Motor neuron (in vitro differentiated cells): ENCODE measurements around the gene MTMR3. TPM values are rescaled to one million over a fixed set of nuclear protein-coding genes. Genes with fewer than 3 reads are reported as not detected.

Source experiments
- ATAC-seq, 8 experiments: fragments of 200-7000 bp; cut with Tn5 transposase; replicated peaks in 6 of 8; 2 replicates each; pipeline ENCODE4 v1.8.0; 2021; ENCODE audit warnings: mild to moderate bottlenecking in 8 of 8, moderate library complexity in 8 of 8
- H3K27ac ChIP-seq, 2 donors: fragments of 250-450 bp; sonication (Bioruptor Pico); 2 replicates each; pipeline ENCODE4 v1.9.0; 2021; ENCODE audit warnings: antibody characterized with exemption in 2 of 2, mild to moderate bottlenecking in 2 of 2, moderate library complexity in 1 of 2
- H3K4me1 ChIP-seq, 2 donors: fragments of 250-450 bp; sonication (Bioruptor Pico); replicated peaks in 1 of 2; 2 replicates each; pipeline ENCODE4 v1.6.1; 2021; ENCODE audit warnings: antibody characterized with exemption in 2 of 2, mild to moderate bottlenecking in 2 of 2, moderate library complexity in 1 of 2
- H3K4me3 ChIP-seq, 5 donors: fragments of 250-450 bp; sonication (Bioruptor Pico); 2 replicates each; pipeline ENCODE4 v1.9.0; 2021; ENCODE audit warnings: antibody characterized with exemption in 5 of 5, mild to moderate bottlenecking in 5 of 5, moderate library complexity in 4 of 5
- WGBS, 10 experiments: fragments of 450-650 bp; shearing (Covaris generic); methylation state at CpG; one replicate each; pipeline ENCODE4 v1.0.0; 2022; 5-methylcytosine and 5-hydroxymethylcytosine counted together
- in situ Hi-C, 9 experiments: fragments of 400-800 bp; cut with MboI; loops; one replicate each; pipeline ENCODE4 v1.15.0; 2021; ENCODE audit warnings: low sequenced_read_pairs in 9 of 9, low pct_unique_long_range_greater_than_20kb in 2 of 9; ENCODE audit not compliant: unreplicated experiment in 9 of 9
- total RNA-seq, 8 experiments: library from RNA; unstranded; fragments of 300-600 nt; gene quantifications; 2 replicates each; pipeline versions ENCODE4 v1.2.3 to v1.2.4, GENCODE V29; 2022

MTMR3 gene
- total RNA-seq, 8 experiments from 2014 or later = 16.9 to 50.3 (median 21.6) TPM

GRCh38 chr22:29872989-29873388 is 10.0 kb upstream of the MTMR3 start:
- H3K27ac ChIP-seq = no peak overlapping the region
- no peak overlapping the region for H3K4me3 ChIP-seq
- H3K4me1 ChIP-seq = peaks cover 19 to 21% of the 10 kb centered on the region in 2 donors
- ATAC-seq = no peak
- in situ Hi-C loops = no loop called here
- WGBS, 10 experiments = 70 to 100% (median 88%) methylated on average over 1 to 5 of the region's 5 CpGs; no CpG with 5 or more reads in 3 of the 10 experiments

GRCh38 chr22:29873943-29874342 is 9.0 kb upstream of the MTMR3 start:
- no peak overlapping the region for H3K27ac ChIP-seq
- in situ Hi-C loops = no loop called here
- no peak overlapping the region for H3K4me3 ChIP-seq
- H3K4me1 ChIP-seq = peaks cover 19 to 21% of the 10 kb centered on the region in 2 donors
- ATAC-seq = peak in 1 of 8 experiments; percentile 94
- 0 to 100% (median 74%) methylated on average over 1 to 2 of the region's 2 CpGs; no CpG with 5 or more reads in 2 of the 10 experiments for WGBS, 10 experiments

GRCh38 chr22:29877620-29878019 is 5.4 kb upstream of the MTMR3 start:
- no peak for ATAC-seq
- H3K27ac ChIP-seq = no peak overlapping the region
- 75 to 100% (median 100%) methylated on average over 1 of the region's 2 CpGs; no CpG with 5 or more reads in 5 of the 10 experiments for WGBS, 10 experiments
- in situ Hi-C loops = no loop called here
- peaks cover 1 to 2% of the 10 kb centered on the region in 2 donors for H3K4me1 ChIP-seq
- H3K4me3 ChIP-seq = no peak overlapping the region

GRCh38 chr22:29879753-29880152 is 3.2 kb upstream of the MTMR3 start:
- ATAC-seq = no peak
- 86 to 100% (median 90%) methylated on average over 1 to 5 of the region's 5 CpGs; no CpG with 5 or more reads in 3 of the 10 experiments for WGBS, 10 experiments
- in situ Hi-C loops = no loop called here
- Histone ChIP-seq H3K4me1 (peaks cover 2 to 3% of the 10 kb centered on the region in 2 donors), H3K4me3 (no peak overlapping the region), H3K27ac (no peak overlapping the region)

- in situ Hi-C loops = no loop called here
- WGBS, 10 experiments = 0% methylated on average over 1 to 3 of the region's 5 CpGs; no CpG with 5 or more reads in 7 of the 10 experiments
- H3K27ac ChIP-seq = no peak overlapping the region
- peaks cover 14 to 26% of the 10 kb centered on the region in 2 donors for H3K4me1 ChIP-seq
- peak overlapping the region; percentile 82 to 95 (median 89) for H3K4me3 ChIP-seq
- peak in 1 of 8 experiments; percentile 77 for ATAC-seq
Measured at GRCh38 chr22:29882716-29883044, 294 bp upstream of the MTMR3 start.

GRCh38 chr22:29883775-29884097 is 762 bp downstream of the MTMR3 start:
- peaks cover 14 to 26% of the 10 kb centered on the region in 2 donors for H3K4me1 ChIP-seq
- 0 to 36% (median 3%) methylated on average over 1 to 6 of the region's 14 CpGs; no CpG with 5 or more reads in 3 of the 10 experiments for WGBS, 10 experiments
- peak overlapping the region; percentile 97 to 98 for H3K27ac ChIP-seq
- ATAC-seq = no peak
- in situ Hi-C loops = no loop called here
- peak overlapping the region; percentile 82 to 95 (median 89) for H3K4me3 ChIP-seq

GRCh38 chr22:29885610-29886009 is 2.6 kb downstream of the MTMR3 start:
- in situ Hi-C loops = no loop called here
- Histone ChIP-seq H3K27ac (no peak overlapping the region), H3K4me1 (peaks cover 14 to 26% of the 10 kb centered on the region in 2 donors), H3K4me3 (no peak overlapping the region)
- no peak for ATAC-seq
- WGBS, 10 experiments = 36 to 100% (median 80%) methylated on average over 1 to 4 of the region's 4 CpGs; no CpG with 5 or more reads in 3 of the 10 experiments

- 86 to 100% (median 100%) methylated on average over 1 of the region's 1 CpG; no CpG with 5 or more reads in 2 of the 10 experiments for WGBS, 10 experiments
- H3K27ac ChIP-seq = no peak overlapping the region
- no peak overlapping the region for H3K4me3 ChIP-seq
- peaks cover 14 to 26% of the 10 kb centered on the region in 2 donors for H3K4me1 ChIP-seq
- in situ Hi-C loops = no loop called here
- no peak for ATAC-seq
Measured at GRCh38 chr22:29886596-29886995, 3.6 kb downstream of the MTMR3 start.

- in situ Hi-C loops = no loop called here
- ATAC-seq = no peak
- Histone ChIP-seq H3K27ac (no peak overlapping the region), H3K4me1 (peaks cover 14 to 26% of the 10 kb centered on the region in 2 donors), H3K4me3 (no peak overlapping the region)
- 50 to 100% (median 70%) methylated on average over 1 to 2 of the region's 2 CpGs; no CpG with 5 or more reads in 3 of the 10 experiments for WGBS, 10 experiments
Measured at GRCh38 chr22:29887358-29887757, 4.4 kb downstream of the MTMR3 start.

GRCh38 chr22:29890760-29891159 is 7.8 kb downstream of the MTMR3 start:
- ATAC-seq = no peak
- in situ Hi-C loops = no loop called here
- WGBS, 10 experiments = 83 to 100% (median 95%) methylated on average over 1 to 5 of the region's 5 CpGs
- Histone ChIP-seq H3K4me1 (peaks cover 4 to 13% of the 10 kb centered on the region in 2 donors), H3K4me3 (no peak overlapping the region), H3K27ac (no peak overlapping the region)

- Histone ChIP-seq H3K27ac (no peak overlapping the region), H3K4me3 (no peak overlapping the region), H3K4me1 (no peaks in the 10 kb centered on the region)
- peak in 1 of 8 experiments; percentile 28 for ATAC-seq
- WGBS, 10 experiments = 80 to 100% (median 88%) methylated on average over 1 of the region's 1 CpG; no CpG with 5 or more reads in 3 of the 10 experiments
- in situ Hi-C loops = no loop called here
Measured at GRCh38 chr22:29892315-29893156, 9.6 kb downstream of the MTMR3 start.

GRCh38 chr22:29901354-29901753 is 18.4 kb downstream of the MTMR3 start:
- 88 to 100% (median 100%) methylated on average over 1 of the region's 1 CpG; no CpG with 5 or more reads in 4 of the 10 experiments for WGBS, 10 experiments
- in situ Hi-C loops = no loop called here
- no peaks in the 10 kb centered on the region for H3K4me1 ChIP-seq

GRCh38 chr22:29903371-29903770 is 20.4 kb downstream of the MTMR3 start:
- H3K4me3 ChIP-seq = no peak overlapping the region
- 92 to 100% (median 100%) methylated on average over 1 to 5 of the region's 5 CpGs; no CpG with 5 or more reads in 3 of the 10 experiments for WGBS, 10 experiments
- peaks cover 3 to 12% of the 10 kb centered on the region in 2 donors for H3K4me1 ChIP-seq
- ATAC-seq = no peak
- no peak overlapping the region for H3K27ac ChIP-seq
- in situ Hi-C loops = no loop called here

More at GRCh38 chr22:29901354-29901753, 18.4 kb downstream of the MTMR3 start:
- no peak overlapping the region for H3K4me3 ChIP-seq
- no peak overlapping the region for H3K27ac ChIP-seq
- ATAC-seq = no peak
